Measurements from ENCODE around the gene APCDD1.

GRCh38 chr18:10461989-10462388 lies 7.6 kb downstream of the APCDD1 start:
- TF ChIP-seq POLR2A (IDR thresholded peaks at IDR 0.05; ENCODE audit: low read length), result no peak
- TF ChIP-seq GATA1 (IDR thresholded peaks at IDR 0.05; ENCODE audit: low read depth, low read length), result no peak

Measured in erythroblast (primary cell).